DOHH2 (cell line): ENCODE data around the gene ERCC4.

Experiments
- H3F3A ChIP-seq: fragments of 200-600 bp; sonication (generic), shearing (Covaris generic); 2 replicates; pipeline ENCODE4 v1.6.0; 2016; ENCODE audit warnings: antibody characterized with exemption, mild to moderate bottlenecking; ENCODE audit not compliant: control insufficient read depth, insufficient read depth
- H3K27ac ChIP-seq: fragments of 200-600 bp; sonication (generic); 2 replicates; pipeline ENCODE4 v1.5.1; 2014; ENCODE audit warnings: low read depth, mild to moderate bottlenecking, low read length, moderate library complexity
- H3K27me3 ChIP-seq: fragments of 200-600 bp; sonication (generic); 2 replicates; pipeline ENCODE4 v1.6.1; 2014; ENCODE audit warnings: mild to moderate bottlenecking, low read length, mixed read lengths; ENCODE audit not compliant: control insufficient read depth
- H3K36me3 ChIP-seq: fragments of 200-600 bp; sonication (generic); 2 replicates; pipeline ENCODE4 v1.6.1; 2014; ENCODE audit warnings: mild to moderate bottlenecking, low read length, moderate library complexity, mixed read lengths; ENCODE audit not compliant: control insufficient read depth
- H3K4me1 ChIP-seq: fragments of 200-600 bp; sonication (generic); 2 replicates; pipeline ENCODE4 v1.6.1; 2014; ENCODE audit warnings: mild to moderate bottlenecking, low read length, mixed read lengths; ENCODE audit not compliant: control insufficient read depth
- H3K4me2 ChIP-seq: fragments of 200-600 bp; sonication (generic); 2 replicates; pipeline ENCODE4 v1.6.0; 2014; ENCODE audit warnings: mild to moderate bottlenecking, low read length, moderate library complexity
- H3K4me3 ChIP-seq: fragments of 200-600 bp; sonication (generic); 2 replicates; pipeline ENCODE4 v1.5.1; 2014; ENCODE audit warnings: mild to moderate bottlenecking, low read length, mixed read lengths
- H3K79me2 ChIP-seq: fragments of 200-600 bp; sonication (generic); 2 replicates; pipeline ENCODE4 v1.6.1; 2014; ENCODE audit warnings: mild to moderate bottlenecking, low read length, mixed read lengths; ENCODE audit not compliant: control insufficient read depth
- H3K9me2 ChIP-seq: fragments of 200-600 bp; sonication (generic); replicated peaks from 2 replicates; pipeline ENCODE4 v1.6.1; 2014; ENCODE audit warnings: mild to moderate bottlenecking, low read length, mixed read lengths; ENCODE audit not compliant: control insufficient read depth
- H3K9me3 ChIP-seq: fragments of 200-600 bp; sonication (generic); 2 replicates; pipeline ENCODE4 v1.6.1; 2014; ENCODE audit warnings: antibody characterized with exemption, low read length, mixed read lengths; ENCODE audit not compliant: control insufficient read depth, insufficient read depth
- H4K20me1 ChIP-seq: fragments of 200-600 bp; sonication (generic); 2 replicates; pipeline ENCODE4 v1.6.0; 2014; ENCODE audit warnings: low read depth, mild to moderate bottlenecking, antibody characterized with exemption, low read length, moderate library complexity; ENCODE audit not compliant: control insufficient read depth, insufficient read depth
- EZH2phosphoT487 ChIP-seq: fragments of 200-600 bp; sonication (generic); IDR thresholded peaks from 2 replicates; pipeline ENCODE4 v1.6.1; 2017; ENCODE audit warnings: borderline replicate concordance, mild to moderate bottlenecking, antibody characterized with exemption, low read length, moderate library complexity, mixed read lengths
- TF ChIP-seq, protein P1 (sequence below): fragments of 200-600 bp; sonication (generic); IDR thresholded peaks from one replicate; pipeline ENCODE4 v1.5.1; 2014; ENCODE audit warnings: antibody characterized with exemption, mild to moderate bottlenecking, low read depth, low read length; ENCODE audit not compliant: poor library complexity, severe bottlenecking

ERCC4 gene

DNA sequence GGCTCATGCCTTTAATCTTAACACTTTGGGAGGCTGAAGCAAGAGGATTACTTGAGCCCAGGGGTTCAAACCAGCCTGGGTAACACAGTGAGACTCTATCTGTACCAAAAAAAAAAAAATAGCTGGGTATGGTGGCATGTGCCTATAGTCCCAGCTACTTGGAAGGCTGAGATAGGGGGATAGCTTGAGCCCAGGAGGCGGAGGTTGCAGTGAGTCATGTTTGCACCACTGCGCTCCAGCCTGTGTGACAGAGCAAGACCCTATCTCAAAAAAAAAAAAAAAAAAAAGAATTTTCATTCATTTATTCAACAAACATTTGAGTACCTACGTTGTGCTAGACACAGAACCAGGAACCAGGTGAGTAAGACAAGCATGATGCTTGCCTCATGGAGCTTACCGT is 77.6 kb downstream of the ERCC4 start:
- no peak for TF ChIP-seq EZH2phosphoT487
- TF ChIP-seq, protein P1, sequence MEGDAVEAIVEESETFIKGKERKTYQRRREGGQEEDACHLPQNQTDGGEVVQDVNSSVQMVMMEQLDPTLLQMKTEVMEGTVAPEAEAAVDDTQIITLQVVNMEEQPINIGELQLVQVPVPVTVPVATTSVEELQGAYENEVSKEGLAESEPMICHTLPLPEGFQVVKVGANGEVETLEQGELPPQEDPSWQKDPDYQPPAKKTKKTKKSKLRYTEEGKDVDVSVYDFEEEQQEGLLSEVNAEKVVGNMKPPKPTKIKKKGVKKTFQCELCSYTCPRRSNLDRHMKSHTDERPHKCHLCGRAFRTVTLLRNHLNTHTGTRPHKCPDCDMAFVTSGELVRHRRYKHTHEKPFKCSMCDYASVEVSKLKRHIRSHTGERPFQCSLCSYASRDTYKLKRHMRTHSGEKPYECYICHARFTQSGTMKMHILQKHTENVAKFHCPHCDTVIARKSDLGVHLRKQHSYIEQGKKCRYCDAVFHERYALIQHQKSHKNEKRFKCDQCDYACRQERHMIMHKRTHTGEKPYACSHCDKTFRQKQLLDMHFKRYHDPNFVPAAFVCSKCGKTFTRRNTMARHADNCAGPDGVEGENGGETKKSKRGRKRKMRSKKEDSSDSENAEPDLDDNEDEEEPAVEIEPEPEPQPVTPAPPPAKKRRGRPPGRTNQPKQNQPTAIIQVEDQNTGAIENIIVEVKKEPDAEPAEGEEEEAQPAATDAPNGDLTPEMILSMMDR, result no peak
- Histone ChIP-seq H3K4me3 (peak overlapping the region; percentile 43; the same call in 1 of the 2 replicates), H3K4me2 (peak overlapping the region; percentile 62), H3K79me2 (no peaks in the 10 kb centered on the region), H3K9me3 (0 out of 2 replicates have a peak, but pooled peaks cover 2% of the 10 kb centered on the region), H3K9me2 (no peaks in the 10 kb centered on the region), H3F3A (peaks cover 15% of the 10 kb centered on the region), H3K27me3 (no peaks in the 10 kb centered on the region), H3K27ac (peak overlapping the region; percentile 82), H3K4me1 (peaks cover 68% of the 10 kb centered on the region), H4K20me1 (no peaks in the 10 kb centered on the region), H3K36me3 (no peaks in the 10 kb centered on the region)

DNA sequence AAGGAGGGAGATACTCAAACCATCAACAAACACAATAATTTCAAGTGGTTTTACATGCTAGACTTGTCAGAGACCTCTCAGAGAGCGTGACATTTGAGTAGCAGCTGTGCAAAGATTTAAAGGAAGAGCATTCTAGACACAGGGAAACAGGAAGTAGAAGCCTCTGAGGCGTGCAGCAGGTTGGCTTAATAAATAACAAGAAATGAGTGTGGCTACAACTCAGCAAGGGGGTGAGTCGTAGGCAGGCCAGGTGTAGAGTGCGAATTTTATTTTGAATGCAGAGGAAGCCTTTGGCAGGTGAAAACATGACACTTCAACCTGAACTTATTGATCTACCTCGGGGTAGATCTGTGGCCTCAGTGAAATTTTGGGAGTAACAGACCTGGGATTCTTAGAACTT is 78.0 kb downstream of the ERCC4 start:
- Histone ChIP-seq H3K27ac (peak overlapping the region; percentile 82), H3K36me3 (no peaks in the 10 kb centered on the region), H3K9me2 (no peaks in the 10 kb centered on the region), H4K20me1 (no peaks in the 10 kb centered on the region), H3K4me1 (peaks cover 72% of the 10 kb centered on the region), H3K79me2 (no peaks in the 10 kb centered on the region), H3K9me3 (0 out of 2 replicates have a peak, but pooled peaks cover 2% of the 10 kb centered on the region), H3K4me3 (peak overlapping the region; percentile 43), H3K4me2 (peak overlapping the region; percentile 62), H3K27me3 (no peaks in the 10 kb centered on the region), H3F3A (peaks cover 15% of the 10 kb centered on the region)
- TF ChIP-seq, protein P1, result no peak
- TF ChIP-seq EZH2phosphoT487, result no peak

DNA sequence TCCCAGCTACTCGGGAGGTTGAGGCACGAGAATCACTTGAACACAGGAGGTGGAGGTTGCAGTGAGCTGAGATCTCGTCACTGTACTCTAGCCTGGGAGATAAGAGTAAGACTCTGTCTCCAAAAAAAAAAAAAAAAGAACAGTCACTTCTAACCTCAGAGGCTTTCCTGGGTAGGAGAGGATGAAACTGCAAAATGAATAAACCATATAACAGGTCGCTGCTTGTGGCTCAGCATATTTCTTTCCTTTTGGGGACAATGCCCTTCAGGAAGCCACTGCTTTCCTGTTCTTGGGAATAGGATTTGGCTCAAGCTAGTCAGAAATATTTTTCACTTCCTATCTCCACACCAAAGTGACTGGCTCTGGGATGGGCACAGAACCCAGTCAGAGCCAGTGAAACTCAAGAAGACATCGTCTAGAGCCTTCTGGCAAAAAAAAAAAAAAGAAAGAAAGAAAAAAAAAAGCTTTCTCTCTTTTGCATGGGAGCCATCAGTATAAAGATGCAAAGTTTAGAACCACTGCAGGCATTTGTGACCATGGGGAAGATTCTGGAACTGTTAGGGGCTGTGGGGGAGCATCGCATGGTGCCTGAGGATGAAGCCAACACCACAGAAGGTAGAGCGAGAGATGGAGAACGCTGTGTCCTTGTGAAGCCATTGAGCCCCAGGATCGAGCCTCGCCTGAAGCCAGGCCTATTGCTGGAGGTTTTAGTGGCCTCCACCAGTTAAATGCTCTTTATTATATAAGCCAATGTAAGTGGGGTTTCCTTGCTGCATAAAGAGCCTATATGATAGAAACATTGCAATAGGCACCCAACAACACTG is 79.3 kb downstream of the ERCC4 start:
- Histone ChIP-seq H3K4me1 (peaks cover 79% of the 10 kb centered on the region), H3K4me2 (peak overlapping the region; percentile 35), H3K79me2 (no peaks in the 10 kb centered on the region), H3K4me3 (peak overlapping the region; percentile 12; the same call in 1 of the 2 replicates), H3K27ac (peak overlapping the region; percentile 82), H3K36me3 (no peaks in the 10 kb centered on the region), H3K27me3 (no peaks in the 10 kb centered on the region), H4K20me1 (no peaks in the 10 kb centered on the region), H3K9me3 (0 out of 2 replicates have a peak, but pooled peaks cover 2% of the 10 kb centered on the region), H3K9me2 (no peaks in the 10 kb centered on the region), H3F3A (peaks cover 15% of the 10 kb centered on the region)
- no peak for TF ChIP-seq EZH2phosphoT487
- TF ChIP-seq, protein P1, result no peak
